Measurements from ENCODE around the gene PTGIR.

PTGIR gene

GRCh38 chr19:46614114-46614722, 10.7 kb downstream of the PTGIR start:
- peak; percentile 81 for DNase-seq (ENCODE audit: low read depth)

GRCh38 chr19:46613525-46613924, 11.4 kb downstream of the PTGIR start:
- DNase-seq (ENCODE audit: low read depth), result no peak

GRCh38 chr19:46611776-46612175, 13.1 kb downstream of the PTGIR start:
- DNase-seq (ENCODE audit: low read depth), result no peak

- no peak for DNase-seq (ENCODE audit: low read depth)
Measured at GRCh38 chr19:46610851-46611770, 13.8 kb downstream of the PTGIR start.

GRCh38 chr19:46610413-46610775, 14.5 kb downstream of the PTGIR start:
- DNase-seq (ENCODE audit: low read depth), result no peak

GRCh38 chr19:46609511-46610412, 15.1 kb downstream of the PTGIR start:
- DNase-seq (ENCODE audit: low read depth), result no peak

GRCh38 chr19:46608581-46609345, 16.1 kb downstream of the PTGIR start:
- no peak for DNase-seq (ENCODE audit: low read depth)

- DNase-seq (ENCODE audit: low read depth), result no peak
Measured at GRCh38 chr19:46608178-46608577, 16.7 kb downstream of the PTGIR start.

- DNase-seq (ENCODE audit: low read depth), result no peak
Measured at GRCh38 chr19:46607448-46607841, 17.4 kb downstream of the PTGIR start.

GRCh38 chr19:46606681-46607447, 18.0 kb downstream of the PTGIR start:
- no peak for DNase-seq (ENCODE audit: low read depth)

- DNase-seq (ENCODE audit: low read depth), result no peak
Measured at GRCh38 chr19:46606019-46606418, 18.9 kb downstream of the PTGIR start.

GRCh38 chr19:46605356-46605821, 19.5 kb downstream of the PTGIR start:
- no peak for DNase-seq (ENCODE audit: low read depth)

GRCh38 chr19:46604781-46605355, 20.0 kb downstream of the PTGIR start:
- DNase-seq (ENCODE audit: low read depth), result no peak

- no peak for DNase-seq (ENCODE audit: low read depth)
Measured at GRCh38 chr19:46603752-46604231, 21.1 kb downstream of the PTGIR start.

GRCh38 chr19:46603195-46603637, 21.7 kb downstream of the PTGIR start:
- no peak for DNase-seq (ENCODE audit: low read depth)

GRCh38 chr19:46602392-46603194, 22.3 kb downstream of the PTGIR start:
- DNase-seq (ENCODE audit: low read depth), result no peak

GRCh38 chr19:46601318-46602224, 23.3 kb downstream of the PTGIR start, which contains the start of gene CALM3:
Gene CALM3, plus strand, starts transcription at chr19:46601330. Its CDS starts 105 bp downstream, at chr19:46601435.
- DNase-seq (ENCODE audit: low read depth), result no peak

Measured in stimulated activated CD8-positive, alpha-beta memory T cell treated with anti-CD3 and anti-CD28 coated beads, Interleukin-7, amount 100 ng/mL, for 24 hours (primary cell).